Measurements from ENCODE around the gene GNAI3.

DNA sequence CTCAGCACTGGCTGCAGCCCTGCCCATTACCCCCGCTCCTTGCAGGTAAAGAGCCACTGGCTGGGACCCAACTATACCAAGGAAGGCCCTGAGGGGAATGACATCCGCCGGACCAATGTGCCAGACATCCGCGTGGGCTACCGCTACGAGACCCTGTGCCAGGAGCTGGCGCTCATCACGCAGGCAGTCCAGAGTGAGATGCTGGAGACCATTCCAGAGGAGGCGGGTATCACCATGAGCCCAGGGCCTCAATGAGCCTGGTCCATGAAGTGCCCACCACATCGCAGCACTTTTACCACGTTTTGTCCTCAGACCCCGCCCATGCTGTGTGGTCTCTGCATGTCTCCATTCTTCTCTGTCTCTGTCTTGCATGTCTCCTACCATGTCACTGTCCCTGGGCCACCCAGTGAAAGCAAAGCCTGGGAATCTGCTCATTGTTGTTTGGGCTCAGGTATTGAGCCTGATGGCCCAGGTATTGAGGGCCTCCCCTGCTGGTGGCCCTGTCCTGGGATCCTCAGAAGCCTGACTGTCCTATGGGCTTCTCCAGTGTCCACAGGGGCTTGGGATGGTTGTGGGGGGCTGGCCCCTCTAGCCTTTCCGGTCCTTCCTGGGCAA lies 82.6 kb downstream of the GNAI3 start:
- TF ChIP-seq, protein P1, sequence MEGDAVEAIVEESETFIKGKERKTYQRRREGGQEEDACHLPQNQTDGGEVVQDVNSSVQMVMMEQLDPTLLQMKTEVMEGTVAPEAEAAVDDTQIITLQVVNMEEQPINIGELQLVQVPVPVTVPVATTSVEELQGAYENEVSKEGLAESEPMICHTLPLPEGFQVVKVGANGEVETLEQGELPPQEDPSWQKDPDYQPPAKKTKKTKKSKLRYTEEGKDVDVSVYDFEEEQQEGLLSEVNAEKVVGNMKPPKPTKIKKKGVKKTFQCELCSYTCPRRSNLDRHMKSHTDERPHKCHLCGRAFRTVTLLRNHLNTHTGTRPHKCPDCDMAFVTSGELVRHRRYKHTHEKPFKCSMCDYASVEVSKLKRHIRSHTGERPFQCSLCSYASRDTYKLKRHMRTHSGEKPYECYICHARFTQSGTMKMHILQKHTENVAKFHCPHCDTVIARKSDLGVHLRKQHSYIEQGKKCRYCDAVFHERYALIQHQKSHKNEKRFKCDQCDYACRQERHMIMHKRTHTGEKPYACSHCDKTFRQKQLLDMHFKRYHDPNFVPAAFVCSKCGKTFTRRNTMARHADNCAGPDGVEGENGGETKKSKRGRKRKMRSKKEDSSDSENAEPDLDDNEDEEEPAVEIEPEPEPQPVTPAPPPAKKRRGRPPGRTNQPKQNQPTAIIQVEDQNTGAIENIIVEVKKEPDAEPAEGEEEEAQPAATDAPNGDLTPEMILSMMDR (IDR thresholded peaks at IDR 0.05): no peak
- TF ChIP-seq POLR2A (IDR thresholded peaks at IDR 0.05) (no peak), POLR2AphosphoS5 (IDR thresholded peaks at IDR 0.05) (no peak)

Data from upper lobe of left lung (tissue), 4 donors.